WTC11 (cell line): ENCODE data around the gene CLBA1. TPM values are rescaled to one million over a fixed set of nuclear protein-coding genes. Genes with fewer than 3 reads are reported as not detected.

Experiments
- ATAC-seq: fragments of 200-7000 bp; cut with Tn5 transposase; 2 replicates; pipeline ENCODE4 v1.10.0; 2021; ENCODE audit warnings: mild to moderate bottlenecking, moderate library complexity
- CTCF ChIA-PET: fragments of 300-600 bp; sonication (Branson Sonifier 250); formaldehyde crosslinking; loops from one replicate; lab custom pipeline; 2021; ENCODE audit warnings: antibody characterized with exemption; lab: Charles Lee
- POLR2A ChIA-PET: fragments of 350-600 bp; sonication (Branson Sonifier 250); formaldehyde crosslinking; loops from one replicate; lab custom pipeline; 2021; ENCODE audit warnings: antibody characterized with exemption; lab: Charles Lee
- DNase-seq: peaks from one replicate; pipeline ENCODE4 v3.0.0; 2021; ENCODE audit warnings: low spot score
- H3K27ac Mint-ChIP-seq: 2 replicates; pipeline ENCODE4 v1.8.0; 2021; ENCODE audit warnings: mixed read lengths
- H3K27me3 Mint-ChIP-seq: 2 replicates; pipeline ENCODE4 v1.8.0; 2021; ENCODE audit warnings: low read depth, mild to moderate bottlenecking, moderate library complexity, mixed read lengths
- H3K36me3 Mint-ChIP-seq: 2 replicates; pipeline ENCODE4 v1.8.0; 2021; ENCODE audit warnings: mixed read lengths
- H3K4me1 Mint-ChIP-seq: 2 replicates; pipeline ENCODE4 v1.8.0; 2022; ENCODE audit warnings: mixed read lengths
- H3K4me3 Mint-ChIP-seq: 2 replicates; pipeline ENCODE4 v1.8.0; 2021; ENCODE audit warnings: mild to moderate bottlenecking, moderate library complexity, mixed read lengths
- H3K9me3 Mint-ChIP-seq: 2 replicates; pipeline ENCODE4 v1.8.0; 2021; ENCODE audit warnings: mixed read lengths
- ATF1 ChIP-seq: sonication (generic); formaldehyde crosslinking; IDR thresholded peaks from 2 replicates; pipeline ENCODE4 v1.8.1; 2023; ENCODE audit warnings: mild to moderate bottlenecking, moderate library complexity, missing genetic modification reagents
- CREM ChIP-seq: sonication (generic); formaldehyde crosslinking; IDR thresholded peaks from 2 replicates; pipeline ENCODE4 v1.8.1; 2022; ENCODE audit warnings: mild to moderate bottlenecking, missing genetic modification reagents, moderate library complexity
- E2F5 ChIP-seq: sonication (generic); formaldehyde crosslinking; IDR thresholded peaks from 2 replicates; pipeline ENCODE4 v1.8.1; 2022; ENCODE audit warnings: mild to moderate bottlenecking, moderate library complexity, missing genetic modification reagents
- FOXJ3 ChIP-seq: sonication (generic); formaldehyde crosslinking; IDR thresholded peaks from 2 replicates; pipeline ENCODE4 v1.9.0; 2021; ENCODE audit warnings: missing genetic modification reagents, mild to moderate bottlenecking, borderline replicate concordance
- GRHL2 ChIP-seq: fragments of 250-450 bp; sonication (Bioruptor Pico); IDR thresholded peaks from 2 replicates; pipeline ENCODE4 v1.8.0; 2022; ENCODE audit warnings: mild to moderate bottlenecking, moderate library complexity; ENCODE audit not compliant: insufficient replicate concordance, severe bottlenecking
- HMGXB4 ChIP-seq: sonication (generic); formaldehyde crosslinking; IDR thresholded peaks from 2 replicates; pipeline ENCODE4 v1.8.1; 2023; ENCODE audit warnings: mild to moderate bottlenecking, moderate library complexity, missing genetic modification reagents
- JUN ChIP-seq: sonication (generic); formaldehyde crosslinking; IDR thresholded peaks from 2 replicates; pipeline ENCODE4 v1.8.0; 2023; ENCODE audit warnings: mild to moderate bottlenecking, missing genetic modification reagents
- NFE2L1 ChIP-seq: sonication (generic); formaldehyde crosslinking; IDR thresholded peaks from 2 replicates; pipeline ENCODE4 v1.8.1; 2023; ENCODE audit warnings: missing genetic modification reagents
- NR1H2 ChIP-seq: sonication (generic); formaldehyde crosslinking; IDR thresholded peaks from 2 replicates; pipeline ENCODE4 v1.9.0; 2021; ENCODE audit warnings: mild to moderate bottlenecking, moderate library complexity, missing genetic modification reagents
- RELA ChIP-seq: sonication (generic); formaldehyde crosslinking; IDR thresholded peaks from 2 replicates; pipeline ENCODE4 v1.8.1; 2022; ENCODE audit warnings: missing genetic modification reagents, mild to moderate bottlenecking, borderline replicate concordance
- SMAD3 ChIP-seq: sonication (generic); formaldehyde crosslinking; IDR thresholded peaks from 2 replicates; pipeline ENCODE4 v1.8.0; 2022; ENCODE audit warnings: missing genetic modification reagents, mild to moderate bottlenecking, borderline replicate concordance
- SP1 ChIP-seq: sonication (generic); formaldehyde crosslinking; conservative IDR thresholded peaks from 2 replicates; pipeline ENCODE4 v1.8.1; 2022; ENCODE audit warnings: missing genetic modification reagents
- ZBTB43 ChIP-seq: sonication (generic); formaldehyde crosslinking; IDR thresholded peaks from 2 replicates; pipeline ENCODE4 v1.8.1; 2023; ENCODE audit warnings: mild to moderate bottlenecking, missing genetic modification reagents
- ZNF219 ChIP-seq: sonication (generic); formaldehyde crosslinking; IDR thresholded peaks from 2 replicates; pipeline ENCODE4 v1.8.0; 2023; ENCODE audit warnings: missing genetic modification reagents, mild to moderate bottlenecking, borderline replicate concordance
- ZNF416 ChIP-seq: fragments of 250-450 bp; sonication (Bioruptor Pico); IDR thresholded peaks from 2 replicates; pipeline ENCODE4 v1.9.0; 2021; ENCODE audit warnings: mild to moderate bottlenecking, inconsistent platforms
- total RNA-seq: library from RNA; stranded (reverse); gene quantifications from 3 replicates; pipeline ENCODE4 v1.2.3, GENCODE V29; 2021
- TF ChIP-seq, protein P1 (sequence below): fragments of 250-450 bp; sonication (Bioruptor Pico); IDR thresholded peaks from 2 replicates; pipeline ENCODE4 v1.9.0; 2021; ENCODE audit warnings: mild to moderate bottlenecking, borderline replicate concordance
- TF ChIP-seq, protein P2 (sequence below): sonication (generic); formaldehyde crosslinking; conservative IDR thresholded peaks from 2 replicates; pipeline ENCODE4 v1.8.1; 2023; ENCODE audit warnings: mild to moderate bottlenecking, low read depth, missing genetic modification reagents, moderate library complexity
- TF ChIP-seq, protein P3 (sequence below): fragments of 200-600 bp; IDR thresholded peaks from 2 replicates; pipeline ENCODE4 v1.8.0; 2022; ENCODE audit warnings: antibody characterized with exemption
- TF ChIP-seq, protein P4 (sequence below): fragments of 250-450 bp; sonication (Bioruptor Pico); IDR thresholded peaks from 2 replicates; pipeline ENCODE4 v2.1.2; 2022; ENCODE audit warnings: mild to moderate bottlenecking, moderate library complexity

CLBA1 gene
- total RNA-seq, 1 experiment from 2014 or later = 3.8 TPM

DNA sequence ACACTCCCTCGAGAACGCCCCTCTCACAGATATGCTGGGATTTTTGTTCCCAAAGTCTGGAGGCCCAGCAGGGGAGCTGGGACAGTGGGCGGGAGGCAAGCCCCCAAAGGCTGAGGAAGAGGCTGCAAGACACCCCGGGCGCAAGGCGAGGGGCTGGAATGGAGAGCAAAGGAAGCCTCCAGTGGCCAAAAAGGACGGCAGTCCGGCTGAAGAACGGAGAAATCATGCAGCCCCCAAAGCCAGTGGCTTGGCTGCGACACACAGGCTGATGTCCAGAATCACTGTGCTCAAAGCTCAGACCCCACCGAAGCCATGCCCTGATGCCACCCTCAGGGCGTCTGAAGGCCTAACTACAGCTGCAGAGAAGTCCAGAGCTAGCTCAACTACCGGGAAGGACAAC lies 10.9 kb downstream of the CLBA1 start:
- ChIA-PET POLR2A (interaction anchor here (0.6 kb wide), 1 partner anchor 179 kb away, joined by 3 read pairs; no protein-coding TSS in a partner anchor), CTCF (interaction anchor here (1.0 kb wide), 1 partner anchor 33 kb away, joined by 3 read pairs; no protein-coding TSS in a partner anchor)
- DNase-seq (no peak), ATAC-seq (no peak)
- Mint-ChIP-seq H3K4me3 (no peak overlapping the region), H3K36me3 (no peaks in the 10 kb centered on the region), H3K27ac (no peak overlapping the region), H3K27me3 (no peaks in the 10 kb centered on the region), H3K4me1 (no peaks in the 10 kb centered on the region), H3K9me3 (peaks cover 9% of the 10 kb centered on the region; the same call in 1 of the 2 replicates)
- TF ChIP-seq, protein P1, sequence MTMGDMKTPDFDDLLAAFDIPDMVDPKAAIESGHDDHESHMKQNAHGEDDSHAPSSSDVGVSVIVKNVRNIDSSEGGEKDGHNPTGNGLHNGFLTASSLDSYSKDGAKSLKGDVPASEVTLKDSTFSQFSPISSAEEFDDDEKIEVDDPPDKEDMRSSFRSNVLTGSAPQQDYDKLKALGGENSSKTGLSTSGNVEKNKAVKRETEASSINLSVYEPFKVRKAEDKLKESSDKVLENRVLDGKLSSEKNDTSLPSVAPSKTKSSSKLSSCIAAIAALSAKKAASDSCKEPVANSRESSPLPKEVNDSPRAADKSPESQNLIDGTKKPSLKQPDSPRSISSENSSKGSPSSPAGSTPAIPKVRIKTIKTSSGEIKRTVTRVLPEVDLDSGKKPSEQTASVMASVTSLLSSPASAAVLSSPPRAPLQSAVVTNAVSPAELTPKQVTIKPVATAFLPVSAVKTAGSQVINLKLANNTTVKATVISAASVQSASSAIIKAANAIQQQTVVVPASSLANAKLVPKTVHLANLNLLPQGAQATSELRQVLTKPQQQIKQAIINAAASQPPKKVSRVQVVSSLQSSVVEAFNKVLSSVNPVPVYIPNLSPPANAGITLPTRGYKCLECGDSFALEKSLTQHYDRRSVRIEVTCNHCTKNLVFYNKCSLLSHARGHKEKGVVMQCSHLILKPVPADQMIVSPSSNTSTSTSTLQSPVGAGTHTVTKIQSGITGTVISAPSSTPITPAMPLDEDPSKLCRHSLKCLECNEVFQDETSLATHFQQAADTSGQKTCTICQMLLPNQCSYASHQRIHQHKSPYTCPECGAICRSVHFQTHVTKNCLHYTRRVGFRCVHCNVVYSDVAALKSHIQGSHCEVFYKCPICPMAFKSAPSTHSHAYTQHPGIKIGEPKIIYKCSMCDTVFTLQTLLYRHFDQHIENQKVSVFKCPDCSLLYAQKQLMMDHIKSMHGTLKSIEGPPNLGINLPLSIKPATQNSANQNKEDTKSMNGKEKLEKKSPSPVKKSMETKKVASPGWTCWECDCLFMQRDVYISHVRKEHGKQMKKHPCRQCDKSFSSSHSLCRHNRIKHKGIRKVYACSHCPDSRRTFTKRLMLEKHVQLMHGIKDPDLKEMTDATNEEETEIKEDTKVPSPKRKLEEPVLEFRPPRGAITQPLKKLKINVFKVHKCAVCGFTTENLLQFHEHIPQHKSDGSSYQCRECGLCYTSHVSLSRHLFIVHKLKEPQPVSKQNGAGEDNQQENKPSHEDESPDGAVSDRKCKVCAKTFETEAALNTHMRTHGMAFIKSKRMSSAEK = no peak
- TF ChIP-seq NR1H2 (CRISPR knock-in tag) = no peak
- TF ChIP-seq, protein P2, sequence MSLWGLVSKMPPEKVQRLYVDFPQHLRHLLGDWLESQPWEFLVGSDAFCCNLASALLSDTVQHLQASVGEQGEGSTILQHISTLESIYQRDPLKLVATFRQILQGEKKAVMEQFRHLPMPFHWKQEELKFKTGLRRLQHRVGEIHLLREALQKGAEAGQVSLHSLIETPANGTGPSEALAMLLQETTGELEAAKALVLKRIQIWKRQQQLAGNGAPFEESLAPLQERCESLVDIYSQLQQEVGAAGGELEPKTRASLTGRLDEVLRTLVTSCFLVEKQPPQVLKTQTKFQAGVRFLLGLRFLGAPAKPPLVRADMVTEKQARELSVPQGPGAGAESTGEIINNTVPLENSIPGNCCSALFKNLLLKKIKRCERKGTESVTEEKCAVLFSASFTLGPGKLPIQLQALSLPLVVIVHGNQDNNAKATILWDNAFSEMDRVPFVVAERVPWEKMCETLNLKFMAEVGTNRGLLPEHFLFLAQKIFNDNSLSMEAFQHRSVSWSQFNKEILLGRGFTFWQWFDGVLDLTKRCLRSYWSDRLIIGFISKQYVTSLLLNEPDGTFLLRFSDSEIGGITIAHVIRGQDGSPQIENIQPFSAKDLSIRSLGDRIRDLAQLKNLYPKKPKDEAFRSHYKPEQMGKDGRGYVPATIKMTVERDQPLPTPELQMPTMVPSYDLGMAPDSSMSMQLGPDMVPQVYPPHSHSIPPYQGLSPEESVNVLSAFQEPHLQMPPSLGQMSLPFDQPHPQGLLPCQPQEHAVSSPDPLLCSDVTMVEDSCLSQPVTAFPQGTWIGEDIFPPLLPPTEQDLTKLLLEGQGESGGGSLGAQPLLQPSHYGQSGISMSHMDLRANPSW (CRISPR knock-in tag) = no peak
- no peak for TF ChIP-seq CREM (CRISPR knock-in tag)
- no peak for TF ChIP-seq HMGXB4
- no peak for TF ChIP-seq NFE2L1 (CRISPR knock-in tag)
- no peak for TF ChIP-seq JUN (CRISPR knock-in tag)

DNA sequence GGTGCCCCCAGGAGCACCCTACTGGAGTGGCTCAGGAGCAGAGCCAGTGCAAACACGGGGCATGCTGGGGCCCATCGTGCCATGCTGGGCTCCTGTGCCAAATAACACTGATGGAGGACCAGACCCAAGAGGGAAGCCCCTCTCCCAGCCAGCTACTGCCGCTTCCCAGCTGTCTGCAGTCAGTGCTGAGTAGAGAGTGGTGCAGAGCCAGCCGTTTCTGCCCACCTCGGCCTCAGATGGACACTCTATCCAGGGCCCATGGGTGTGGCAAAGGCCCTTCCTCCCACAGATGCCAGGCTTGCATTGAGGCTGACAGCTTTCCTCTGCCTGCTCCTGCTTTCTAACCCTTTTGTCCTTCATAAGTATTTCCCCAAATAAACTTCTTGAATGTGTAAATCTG lies 13.2 kb downstream of the CLBA1 start:
- Mint-ChIP-seq H3K27ac (no peak overlapping the region), H3K27me3 (no peaks in the 10 kb centered on the region), H3K9me3 (peaks cover 9% of the 10 kb centered on the region; the same call in 1 of the 2 replicates), H3K36me3 (no peaks in the 10 kb centered on the region), H3K4me1 (no peaks in the 10 kb centered on the region), H3K4me3 (no peak overlapping the region)
- POLR2A ChIA-PET = no interaction called here
- TF ChIP-seq RELA (no peak), GRHL2 (CRISPR knock-in tag) (no peak), E2F5 (no peak), ZNF219 (CRISPR knock-in tag) (no peak), ATF1 (CRISPR knock-in tag) (no peak), FOXJ3 (CRISPR knock-in tag) (no peak), ZNF416 (no peak), SMAD3 (CRISPR knock-in tag) (no peak), ZBTB43 (no peak), SP1 (CRISPR knock-in tag) (no peak)
- TF ChIP-seq, protein P3, sequence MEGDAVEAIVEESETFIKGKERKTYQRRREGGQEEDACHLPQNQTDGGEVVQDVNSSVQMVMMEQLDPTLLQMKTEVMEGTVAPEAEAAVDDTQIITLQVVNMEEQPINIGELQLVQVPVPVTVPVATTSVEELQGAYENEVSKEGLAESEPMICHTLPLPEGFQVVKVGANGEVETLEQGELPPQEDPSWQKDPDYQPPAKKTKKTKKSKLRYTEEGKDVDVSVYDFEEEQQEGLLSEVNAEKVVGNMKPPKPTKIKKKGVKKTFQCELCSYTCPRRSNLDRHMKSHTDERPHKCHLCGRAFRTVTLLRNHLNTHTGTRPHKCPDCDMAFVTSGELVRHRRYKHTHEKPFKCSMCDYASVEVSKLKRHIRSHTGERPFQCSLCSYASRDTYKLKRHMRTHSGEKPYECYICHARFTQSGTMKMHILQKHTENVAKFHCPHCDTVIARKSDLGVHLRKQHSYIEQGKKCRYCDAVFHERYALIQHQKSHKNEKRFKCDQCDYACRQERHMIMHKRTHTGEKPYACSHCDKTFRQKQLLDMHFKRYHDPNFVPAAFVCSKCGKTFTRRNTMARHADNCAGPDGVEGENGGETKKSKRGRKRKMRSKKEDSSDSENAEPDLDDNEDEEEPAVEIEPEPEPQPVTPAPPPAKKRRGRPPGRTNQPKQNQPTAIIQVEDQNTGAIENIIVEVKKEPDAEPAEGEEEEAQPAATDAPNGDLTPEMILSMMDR = no peak
- TF ChIP-seq, protein P4, sequence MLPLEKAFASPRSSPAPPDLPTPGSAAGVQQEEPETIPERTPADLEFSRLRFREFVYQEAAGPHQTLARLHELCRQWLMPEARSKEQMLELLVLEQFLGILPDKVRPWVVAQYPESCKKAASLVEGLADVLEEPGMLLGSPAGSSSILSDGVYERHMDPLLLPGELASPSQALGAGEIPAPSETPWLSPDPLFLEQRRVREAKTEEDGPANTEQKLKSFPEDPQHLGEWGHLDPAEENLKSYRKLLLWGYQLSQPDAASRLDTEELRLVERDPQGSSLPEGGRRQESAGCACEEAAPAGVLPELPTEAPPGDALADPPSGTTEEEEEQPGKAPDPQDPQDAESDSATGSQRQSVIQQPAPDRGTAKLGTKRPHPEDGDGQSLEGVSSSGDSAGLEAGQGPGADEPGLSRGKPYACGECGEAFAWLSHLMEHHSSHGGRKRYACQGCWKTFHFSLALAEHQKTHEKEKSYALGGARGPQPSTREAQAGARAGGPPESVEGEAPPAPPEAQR (CRISPR knock-in tag) = no peak
- ATAC-seq (no peak), DNase-seq (no peak)
- CTCF ChIA-PET = interaction anchor here (1.2 to 1.5 kb wide), 2 partner anchors 13 to 48 kb away, joined by 4 read pairs; partner anchors contain the start of gene CLBA1
